BJ (cell line): ENCODE results near the gene PVALEF. TPM values are rescaled to one million over a fixed set of nuclear protein-coding genes. Genes with fewer than 3 reads are reported as not detected.

Source experiments
- CTCF ChIA-PET: fragments of 350-600 bp; formaldehyde crosslinking; extraction: SDS; loops from one replicate; lab custom pipeline; 2021; ENCODE audit warnings: antibody characterized with exemption, inconsistent platforms; lab: Yijun Ruan, JAX
- POLR2A ChIA-PET: fragments of 300-600 bp; sonication (Branson Sonifier 250); formaldehyde crosslinking; extraction: SDS; loops from one replicate; lab custom pipeline; 2021; ENCODE audit warnings: antibody characterized with exemption; lab: Charles Lee
- DNase-seq: peaks from one replicate; pipeline ENCODE4 v3.0.0-alpha.2; 2011; ENCODE audit warnings: low read depth
- H3K27me3 ChIP-seq: 2 replicates; pipeline ENCODE4 v1.6.0; 2011; ENCODE audit warnings: low read length; ENCODE audit not compliant: control insufficient read depth, insufficient read depth
- H3K36me3 ChIP-seq: 2 replicates; pipeline ENCODE4 v1.5.1; 2011; ENCODE audit warnings: low read length; ENCODE audit not compliant: control insufficient read depth, insufficient read depth
- H3K4me3 ChIP-seq: 2 replicates; pipeline ENCODE4 v1.5.1; 2011; ENCODE audit warnings: low read depth, mild to moderate bottlenecking, control low read depth, low read length
- CTCF ChIP-seq: IDR thresholded peaks from 2 replicates; pipeline ENCODE4 v1.5.1; 2011; ENCODE audit warnings: low read depth, mild to moderate bottlenecking, control low read depth, inconsistent platforms, low read length, moderate library complexity; ENCODE audit not compliant: insufficient read depth
- polyA plus RNA-seq: library from polyadenylated mRNA; depleted of rRNA; stranded (reverse); fragments of >200 nt; gene quantifications from 2 replicates; pipeline ENCODE4 v1.2.3, GENCODE V29; 2011

PVALEF gene
- polyA plus RNA-seq, 1 experiment = not detected

GRCh38 chr17:81193470-81194224, 28.3 kb downstream of the PVALEF start:
- ChIA-PET CTCF (no interaction called here), POLR2A (no interaction called here)
- DNase-seq = no peak
- peaks cover 8% of the 10 kb centered on the region for H3K36me3 ChIP-seq
- TF ChIP-seq CTCF = no peak
- H3K4me3 ChIP-seq = no peak overlapping the region
- H3K27me3 ChIP-seq = no peaks in the 10 kb centered on the region

- no peak for TF ChIP-seq CTCF
- ChIA-PET CTCF (no interaction called here), POLR2A (no interaction called here)
- no peak for DNase-seq
- Histone ChIP-seq H3K27me3 (no peaks in the 10 kb centered on the region), H3K4me3 (no peak overlapping the region), H3K36me3 (peaks cover 8% of the 10 kb centered on the region)
Measured at GRCh38 chr17:81194225-81194760, 29.0 kb downstream of the PVALEF start.

- ChIA-PET CTCF (interaction anchor here (1.7 kb wide), 1 partner anchor 52 kb away, joined by 7 read pairs; no protein-coding TSS in a partner anchor), POLR2A (no interaction called here)
- Histone ChIP-seq H3K4me3 (no peak overlapping the region), H3K27me3 (no peaks in the 10 kb centered on the region), H3K36me3 (peaks cover 5% of the 10 kb centered on the region)
- TF ChIP-seq CTCF = no peak
- DNase-seq = no peak
Measured at GRCh38 chr17:81194941-81195901, 29.9 kb downstream of the PVALEF start.

DNA sequence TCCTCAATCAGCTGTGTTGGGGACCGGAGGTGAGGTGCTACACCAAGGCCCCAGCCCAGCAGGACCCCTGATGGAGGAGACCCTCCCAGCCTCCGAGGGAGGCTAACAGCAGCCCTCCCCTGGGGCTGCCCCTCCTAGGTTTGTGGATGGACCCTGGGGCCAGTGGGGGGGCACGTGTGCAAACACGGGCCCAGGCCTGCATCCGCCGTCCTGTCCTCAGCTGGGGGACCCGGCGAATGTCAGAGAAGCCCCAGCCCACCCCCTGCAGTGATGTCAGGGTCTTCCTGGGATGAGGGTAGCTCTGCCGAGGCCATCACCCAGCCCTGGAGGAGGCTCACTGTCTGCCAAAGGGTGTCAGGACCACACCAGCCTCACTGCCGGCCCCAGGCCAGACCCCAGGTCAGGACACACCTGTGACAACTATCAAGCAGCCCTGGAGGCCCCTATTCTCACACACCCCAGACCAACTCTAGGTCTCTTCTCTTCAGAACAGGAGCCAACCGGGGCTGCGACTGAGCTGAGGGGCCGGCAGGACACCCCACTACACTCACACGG, 30.7 kb downstream of the PVALEF start:
- H3K36me3 ChIP-seq = peaks cover 5% of the 10 kb centered on the region
- no peak for DNase-seq
- TF ChIP-seq CTCF = no peak
- CTCF ChIA-PET = interaction anchor here (1.4 to 1.7 kb wide), 2 partner anchors 11 to 53 kb away, joined by 3 to 7 read pairs; no protein-coding TSS in a partner anchor
- no peaks in the 10 kb centered on the region for H3K27me3 ChIP-seq
- POLR2A ChIA-PET = no interaction called here
- no peak overlapping the region for H3K4me3 ChIP-seq
